DOHH2 (cell line): Measurements from ENCODE around the gene PRG3.

ENCODE experiments used
- EZH2phosphoT487 ChIP-seq: fragments of 200-600 bp; sonication (generic); IDR thresholded peaks from 2 replicates; pipeline ENCODE4 v1.6.1; 2017; ENCODE audit warnings: borderline replicate concordance, mild to moderate bottlenecking, antibody characterized with exemption, low read length, moderate library complexity, mixed read lengths
- TF ChIP-seq, protein P1 (sequence below): fragments of 200-600 bp; sonication (generic); IDR thresholded peaks from one replicate; pipeline ENCODE4 v1.5.1; 2014; ENCODE audit warnings: antibody characterized with exemption, mild to moderate bottlenecking, low read depth, low read length; ENCODE audit not compliant: poor library complexity, severe bottlenecking

DNA sequence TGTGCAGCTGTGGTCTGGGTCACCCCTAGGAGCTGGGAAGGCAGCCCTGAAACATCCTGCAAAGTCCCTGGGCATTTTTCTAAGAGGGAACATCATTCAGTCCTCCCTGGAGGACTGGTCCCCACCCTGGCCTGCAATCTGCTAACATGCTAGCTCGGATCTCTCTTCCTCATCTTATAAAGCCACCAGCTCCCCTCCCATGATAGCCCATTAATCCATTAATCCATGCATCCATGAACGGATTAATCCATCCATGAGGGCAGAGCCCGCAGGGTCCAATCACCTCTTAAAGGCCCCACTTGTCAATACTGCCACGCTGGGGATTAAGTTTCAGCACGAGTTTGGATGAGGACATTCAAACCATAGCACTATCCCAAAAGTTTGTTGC lies 12.1 kb downstream of the PRG3 start:
- TF ChIP-seq, protein P1, sequence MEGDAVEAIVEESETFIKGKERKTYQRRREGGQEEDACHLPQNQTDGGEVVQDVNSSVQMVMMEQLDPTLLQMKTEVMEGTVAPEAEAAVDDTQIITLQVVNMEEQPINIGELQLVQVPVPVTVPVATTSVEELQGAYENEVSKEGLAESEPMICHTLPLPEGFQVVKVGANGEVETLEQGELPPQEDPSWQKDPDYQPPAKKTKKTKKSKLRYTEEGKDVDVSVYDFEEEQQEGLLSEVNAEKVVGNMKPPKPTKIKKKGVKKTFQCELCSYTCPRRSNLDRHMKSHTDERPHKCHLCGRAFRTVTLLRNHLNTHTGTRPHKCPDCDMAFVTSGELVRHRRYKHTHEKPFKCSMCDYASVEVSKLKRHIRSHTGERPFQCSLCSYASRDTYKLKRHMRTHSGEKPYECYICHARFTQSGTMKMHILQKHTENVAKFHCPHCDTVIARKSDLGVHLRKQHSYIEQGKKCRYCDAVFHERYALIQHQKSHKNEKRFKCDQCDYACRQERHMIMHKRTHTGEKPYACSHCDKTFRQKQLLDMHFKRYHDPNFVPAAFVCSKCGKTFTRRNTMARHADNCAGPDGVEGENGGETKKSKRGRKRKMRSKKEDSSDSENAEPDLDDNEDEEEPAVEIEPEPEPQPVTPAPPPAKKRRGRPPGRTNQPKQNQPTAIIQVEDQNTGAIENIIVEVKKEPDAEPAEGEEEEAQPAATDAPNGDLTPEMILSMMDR: no peak
- no peak for TF ChIP-seq EZH2phosphoT487
